RWPE2 (cell line): ENCODE results near the gene ADCY6.

ENCODE experiments used
- ATAC-seq: fragments of 200-7000 bp; cut with Tn5 transposase; 3 replicates; pipeline ENCODE4 v1.9.1; 2021; ENCODE audit warnings: low read depth
- DNase-seq: peaks from one replicate; pipeline ENCODE4 v3.0.0-alpha.2; 2020; ENCODE audit warnings: low spot score
- H3K27ac ChIP-seq: fragments of 450-650 bp; 2 replicates; pipeline ENCODE4 v1.5.1; 2017; ENCODE audit warnings: mild to moderate bottlenecking; ENCODE audit not compliant: poor library complexity, severe bottlenecking
- H3K27me3 ChIP-seq: fragments of 250-450 bp; sonication (Bioruptor Pico); 2 replicates; pipeline ENCODE4 v1.5.1; 2021; ENCODE audit warnings: mild to moderate bottlenecking, moderate library complexity; ENCODE audit not compliant: insufficient read depth, poor library complexity, severe bottlenecking
- H3K36me3 ChIP-seq: fragments of 250-450 bp; sonication (Bioruptor Pico); 2 replicates; pipeline ENCODE4 v1.5.1; 2020; ENCODE audit warnings: low read depth, mild to moderate bottlenecking, moderate library complexity
- H3K4me1 ChIP-seq: fragments of 250-450 bp; sonication (Bioruptor Pico); 2 replicates; pipeline ENCODE4 v1.5.1; 2021; ENCODE audit warnings: mild to moderate bottlenecking, moderate library complexity; ENCODE audit not compliant: insufficient read depth, poor library complexity, severe bottlenecking
- H3K4me3 ChIP-seq: fragments of 250-450 bp; sonication (Bioruptor Pico); 2 replicates; pipeline ENCODE4 v1.5.1; 2021; ENCODE audit warnings: mild to moderate bottlenecking, moderate library complexity; ENCODE audit not compliant: severe bottlenecking
- H3K9me3 ChIP-seq: fragments of 250-450 bp; sonication (Bioruptor Pico); 2 replicates; pipeline ENCODE4 v1.5.1; 2021; ENCODE audit warnings: mild to moderate bottlenecking, moderate library complexity; ENCODE audit not compliant: severe bottlenecking
- CTCF ChIP-seq: fragments of 450-650 bp; IDR thresholded peaks from one replicate; pipeline ENCODE4 v1.5.1; 2017; ENCODE audit warnings: mild to moderate bottlenecking, moderate library complexity; ENCODE audit not compliant: poor library complexity, severe bottlenecking

Gene ADCY6

GRCh38 chr12:48770756-48771155 lies 18.1 kb downstream of the ADCY6 start:
- Histone ChIP-seq H3K27ac (no peak overlapping the region), H3K4me1 (no peaks in the 10 kb centered on the region), H3K36me3 (peaks cover 60% of the 10 kb centered on the region), H3K9me3 (no peaks in the 10 kb centered on the region), H3K4me3 (no peak overlapping the region), H3K27me3 (no peaks in the 10 kb centered on the region)
- DNase-seq = no peak
- no peak for ATAC-seq
- no peak for TF ChIP-seq CTCF

GRCh38 chr12:48768736-48769135 lies 20.2 kb downstream of the ADCY6 start:
- no peaks in the 10 kb centered on the region for H3K9me3 ChIP-seq
- no peaks in the 10 kb centered on the region for H3K27me3 ChIP-seq
- ATAC-seq = no peak
- H3K36me3 ChIP-seq = peaks cover 60% of the 10 kb centered on the region
- H3K4me1 ChIP-seq = peaks cover 5% of the 10 kb centered on the region
- TF ChIP-seq CTCF = no peak
- H3K27ac ChIP-seq = no peak overlapping the region
- H3K4me3 ChIP-seq = no peak overlapping the region
- DNase-seq = no peak

DNA sequence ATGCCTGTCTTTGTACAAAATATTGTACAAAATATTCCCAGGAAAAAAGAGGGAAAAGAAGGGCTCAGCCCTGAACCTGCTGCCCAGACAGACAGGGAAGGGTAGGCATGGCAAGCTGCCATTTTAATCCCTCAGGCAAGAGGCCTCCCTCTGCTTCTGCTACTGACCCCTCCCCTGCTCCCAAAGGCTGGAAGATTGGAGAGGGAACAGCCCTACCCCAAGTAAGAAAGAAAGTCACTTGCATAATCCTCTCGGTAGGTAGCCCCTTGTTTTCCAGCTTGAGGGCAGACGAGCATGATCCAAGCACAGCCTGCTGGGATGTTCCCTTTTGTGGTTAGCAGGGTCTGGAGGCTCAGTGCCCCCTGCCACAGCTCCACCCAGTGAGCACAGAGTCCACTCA lies 20.7 kb downstream of the ADCY6 start:
- H3K4me3 ChIP-seq = no peak overlapping the region
- DNase-seq (no peak), ATAC-seq (no peak)
- TF ChIP-seq CTCF = no peak
- H3K27me3 ChIP-seq = no peaks in the 10 kb centered on the region
- H3K36me3 ChIP-seq = peaks cover 54% of the 10 kb centered on the region
- peaks cover 5% of the 10 kb centered on the region for H3K4me1 ChIP-seq
- H3K9me3 ChIP-seq = no peaks in the 10 kb centered on the region
- no peak overlapping the region for H3K27ac ChIP-seq

DNA sequence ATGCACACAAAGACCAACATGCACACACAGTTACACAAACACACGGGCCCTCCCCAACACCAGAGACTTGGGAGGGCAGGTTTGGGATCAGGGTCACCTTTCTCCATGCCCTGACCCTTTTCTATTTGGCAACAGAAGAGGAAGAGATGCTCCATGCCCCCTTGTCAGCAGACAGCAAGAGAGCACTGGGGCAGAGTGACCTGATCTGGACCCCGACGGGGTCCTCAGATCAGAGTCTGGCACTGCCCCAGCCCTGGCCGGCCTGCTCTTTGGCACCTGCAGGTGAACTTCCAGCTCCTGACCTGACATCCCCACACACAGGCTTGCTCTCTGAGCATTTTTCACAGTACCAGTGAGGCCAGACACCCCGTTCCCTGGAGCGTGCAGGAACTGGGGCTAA lies 21.4 kb downstream of the ADCY6 start:
- no peak for TF ChIP-seq CTCF
- ATAC-seq (no peak), DNase-seq (no peak)
- Histone ChIP-seq H3K27me3 (no peaks in the 10 kb centered on the region), H3K36me3 (peaks cover 49% of the 10 kb centered on the region), H3K4me1 (peaks cover 5% of the 10 kb centered on the region), H3K4me3 (no peak overlapping the region), H3K27ac (no peak overlapping the region), H3K9me3 (no peaks in the 10 kb centered on the region)

GRCh38 chr12:48767047-48767446 lies 21.8 kb downstream of the ADCY6 start:
- Histone ChIP-seq H3K4me3 (no peak overlapping the region), H3K36me3 (peaks cover 44% of the 10 kb centered on the region), H3K27ac (no peak overlapping the region), H3K9me3 (no peaks in the 10 kb centered on the region), H3K4me1 (peaks cover 5% of the 10 kb centered on the region), H3K27me3 (no peaks in the 10 kb centered on the region)
- no peak for TF ChIP-seq CTCF
- DNase-seq = no peak
- ATAC-seq = no peak
